Posterior vena cava (tissue), 2 donors: ENCODE data around the gene UBTD2. TPM values are rescaled to one million over a fixed set of nuclear protein-coding genes. Genes with fewer than 3 reads are reported as not detected.
A peak's percentile ranks its signal among the peaks of the same experiment; 100 is the strongest.
"Not testable (repeated sequence)": the region's sequence is repeated elsewhere in the genome, so short reads cannot be mapped to it uniquely, and the experiment has no call there.

ENCODE experiments used
- DNase-seq: peaks from one replicate; pipeline ENCODE4 v3.0.0-alpha.2; 2020; ENCODE audit warnings: low spot score
- intact Hi-C, 2 donors: fragments of 100-400 bp; cut with DNase I; formaldehyde crosslinking; loops; one replicate each; pipeline versions ENCODE4 v1.14.1 to v1.14.2; 2022 to 2023
- long read RNA-seq, 2 donors: library from polyadenylated mRNA; unstranded; transcript quantifications; one replicate each; pipeline ENCODE4 v2.0.0, GENCODE V29; 2020 to 2021
- total RNA-seq, 2 donors: library from RNA; stranded (reverse); fragmentation: NEBNext Ultra II Directional; extraction: Animal tissue kit (Norgen Biotek cat#: 25700); gene quantifications; one replicate each; pipeline ENCODE4 v1.2.1, GENCODE V29; 2021
- donor health status: DM: yes; HTN: yes; CAD: no.
- donor health status: DM: yes; HTN: yes; CAD: no.

Gene UBTD2, protein sequence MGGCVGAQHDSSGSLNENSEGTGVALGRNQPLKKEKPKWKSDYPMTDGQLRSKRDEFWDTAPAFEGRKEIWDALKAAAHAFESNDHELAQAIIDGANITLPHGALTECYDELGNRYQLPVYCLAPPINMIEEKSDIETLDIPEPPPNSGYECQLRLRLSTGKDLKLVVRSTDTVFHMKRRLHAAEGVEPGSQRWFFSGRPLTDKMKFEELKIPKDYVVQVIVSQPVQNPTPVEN
- total RNA-seq, result 10 to 100 TPM; 18.7 to 24.0 TPM
- long read RNA-seq, donor 1, transcript UBTD2-201 (3 exons, 3,301 nt), result major isoform, 9 of 11 reads
- long read RNA-seq, donor 1, partial matches to known transcripts, result 1 of 11 reads
- long read RNA-seq, donor 1, other reads (novel, unspliced or antisense), result 1 of 11 reads
- long read RNA-seq, donor 2, partial matches to known transcripts, result 0 of 1 reads
- long read RNA-seq, donor 2, other reads (novel, unspliced or antisense), result 1 of 1 reads

DNA sequence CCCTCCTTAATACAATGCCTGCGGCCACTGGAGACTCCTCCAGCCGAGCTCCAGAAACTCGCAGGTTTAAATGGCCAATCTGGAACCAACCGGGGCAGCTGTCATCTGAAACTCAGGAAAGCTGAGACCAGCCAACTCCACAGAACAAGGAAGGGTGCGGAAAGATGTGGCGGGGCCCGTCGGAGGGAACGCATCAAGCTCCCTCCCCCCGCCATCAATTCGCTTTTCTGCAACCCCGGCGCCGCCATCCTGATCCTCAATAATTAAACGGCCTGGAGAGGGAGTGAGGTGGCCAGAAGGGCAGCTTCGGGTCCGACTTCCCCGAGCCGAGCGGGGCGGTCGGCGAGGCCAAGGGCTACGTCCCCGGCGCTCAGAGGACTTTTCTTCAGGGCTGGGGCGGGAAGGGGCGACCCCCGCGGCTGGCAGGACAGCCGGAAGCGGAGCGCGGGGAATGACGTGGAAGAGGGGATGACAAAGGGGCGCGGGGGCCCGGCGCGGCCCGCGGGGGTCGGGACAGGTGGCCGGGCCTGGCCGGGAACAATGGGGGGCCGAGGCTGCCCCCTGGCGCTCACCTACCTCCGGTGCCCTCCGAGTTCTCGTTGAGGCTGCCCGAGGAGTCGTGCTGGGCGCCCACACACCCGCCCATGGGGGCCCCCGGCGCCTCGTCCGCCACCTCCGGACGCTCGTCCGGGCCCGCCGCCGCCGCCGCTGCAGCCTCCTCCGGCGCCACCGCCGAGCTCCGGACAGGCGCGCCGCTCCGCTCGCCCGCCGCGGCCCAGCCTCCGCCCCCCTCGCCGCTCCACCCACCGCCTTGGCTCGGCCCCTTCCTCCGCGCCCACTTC is at the start of gene UBTD2:
Gene UBTD2, minus strand, starts transcription at position 745 of the 842 bp plus-strand sequence. Its CDS starts 99 bp downstream, at position 646.
- DNase-seq, result peak; percentile 95
- intact Hi-C loops, result loop anchor here (10.0 kb wide), 1 partner anchor 178 kb away; no protein-coding TSS in a partner anchor

GRCh38 chr5:172326901-172327300 is 43.3 kb upstream of the UBTD2 start:
- DNase-seq, result peak; percentile 57
- intact Hi-C loops, result not testable (repeated sequence)

DNA sequence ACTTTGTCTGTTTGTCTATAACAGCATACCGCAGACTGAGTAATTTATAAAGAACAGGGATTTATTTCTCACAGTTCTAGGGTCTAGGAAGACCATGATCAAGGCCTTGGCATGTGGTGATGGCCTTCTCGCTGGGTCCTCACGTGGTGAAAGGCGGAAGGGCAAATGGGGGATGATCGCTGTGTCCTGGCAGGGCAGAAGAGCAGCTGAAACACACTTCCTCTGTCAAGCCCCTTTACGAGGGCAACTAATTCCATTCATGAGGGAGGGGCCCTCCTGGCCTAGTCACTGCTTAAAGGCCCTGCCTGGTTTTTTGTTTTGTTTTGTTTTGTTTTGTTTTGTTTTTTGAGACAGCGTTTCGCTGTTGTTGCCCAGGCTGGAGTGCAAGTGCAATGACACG is 41.9 kb upstream of the UBTD2 start:
- intact Hi-C loops, result no loop called here

DNA sequence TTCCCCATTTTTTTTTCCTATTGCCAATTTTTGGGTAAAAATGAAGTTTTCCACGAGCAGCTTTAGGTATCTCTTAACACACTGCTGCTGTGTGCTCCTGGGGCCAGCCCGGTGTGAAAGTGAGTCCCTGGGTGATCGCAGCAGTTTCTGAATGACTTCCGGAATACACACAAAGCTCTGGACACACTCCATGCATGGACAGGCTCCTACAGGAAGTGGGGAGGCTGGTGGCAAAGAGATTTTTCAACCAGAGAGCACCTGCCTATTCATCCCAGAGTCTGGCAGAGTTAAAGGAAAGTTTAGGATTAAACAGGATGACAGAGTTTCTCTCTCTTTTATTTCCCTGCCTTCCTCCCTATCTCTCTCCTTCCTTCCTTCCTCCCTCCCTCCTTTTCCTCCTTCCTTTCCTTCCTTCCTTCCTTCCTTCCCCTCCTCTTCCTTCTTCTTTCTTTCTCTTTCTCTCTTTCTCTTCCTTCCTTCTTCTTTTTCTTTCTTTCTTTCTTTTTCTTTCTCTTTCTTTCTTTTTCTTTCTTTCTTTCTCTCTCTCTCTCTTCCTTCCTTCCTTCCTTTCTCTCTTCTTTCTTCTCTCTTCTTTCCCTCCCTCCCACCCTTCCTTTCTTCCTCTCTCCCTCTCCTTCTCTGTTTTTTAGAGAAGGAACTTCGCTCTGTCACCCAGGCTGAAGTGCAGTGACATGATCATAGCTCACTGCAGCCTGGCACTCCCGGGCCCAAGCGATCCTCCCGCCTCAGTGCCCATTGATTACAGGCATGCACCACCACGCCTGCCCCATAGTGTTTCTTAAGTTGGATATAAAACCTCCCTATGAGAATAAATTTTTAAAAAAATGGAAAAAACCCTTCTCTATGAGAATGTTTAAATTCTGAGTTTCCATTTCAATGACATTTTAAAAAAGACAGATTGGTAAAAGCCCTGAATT is 38.7 kb upstream of the UBTD2 start:
- DNase-seq, result peak; percentile 32
- intact Hi-C loops, result no loop called here

More for the DNA sequence above, 41.9 kb upstream of the UBTD2 start:
- DNase-seq, result peak; percentile 47

- peak; percentile 0 for DNase-seq
Measured at GRCh38 chr5:172321593-172321992, 38.0 kb upstream of the UBTD2 start.

DNA sequence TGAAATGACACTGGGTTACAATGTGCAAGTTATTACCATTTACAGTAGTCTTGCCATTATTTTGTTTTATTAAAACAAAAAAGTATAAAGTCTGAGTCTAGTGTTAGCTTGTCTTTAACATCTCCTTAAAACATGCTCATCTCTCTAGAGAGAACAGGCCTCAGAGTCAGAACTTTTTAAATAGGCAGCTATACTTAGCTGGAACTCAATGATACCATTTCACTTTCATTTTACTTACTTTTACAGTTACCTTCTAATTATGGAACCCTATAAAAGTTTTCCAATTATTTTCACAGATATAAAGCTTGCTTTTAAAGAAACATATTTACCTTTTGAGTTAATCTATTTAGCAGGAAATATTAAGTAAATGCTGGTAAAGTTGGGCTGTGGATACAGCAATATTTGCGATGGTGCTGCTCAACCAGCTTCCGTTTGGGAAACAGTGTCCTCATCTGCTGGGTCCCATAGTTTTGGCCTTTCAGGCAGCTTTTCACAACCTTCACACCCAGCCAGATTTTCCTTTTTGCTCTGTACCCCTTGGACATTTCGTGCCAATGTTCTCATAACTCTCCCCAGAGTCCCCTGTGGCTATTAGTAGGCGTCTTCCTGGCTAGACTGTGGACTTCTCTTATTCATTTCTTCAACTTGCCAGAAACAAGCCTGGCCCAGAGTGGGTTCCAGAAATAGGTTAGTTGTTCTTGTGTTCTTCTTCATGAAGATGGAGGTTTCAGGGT is 36.3 kb upstream of the UBTD2 start:
- intact Hi-C loops, result loop anchor here in 1 of 2 donors (10.0 kb wide), 1 partner anchor 1995 kb away; no protein-coding TSS in a partner anchor
- DNase-seq, result no peak

More at GRCh38 chr5:172321593-172321992, 38.0 kb upstream of the UBTD2 start:
- intact Hi-C loops, result no loop called here

DNA sequence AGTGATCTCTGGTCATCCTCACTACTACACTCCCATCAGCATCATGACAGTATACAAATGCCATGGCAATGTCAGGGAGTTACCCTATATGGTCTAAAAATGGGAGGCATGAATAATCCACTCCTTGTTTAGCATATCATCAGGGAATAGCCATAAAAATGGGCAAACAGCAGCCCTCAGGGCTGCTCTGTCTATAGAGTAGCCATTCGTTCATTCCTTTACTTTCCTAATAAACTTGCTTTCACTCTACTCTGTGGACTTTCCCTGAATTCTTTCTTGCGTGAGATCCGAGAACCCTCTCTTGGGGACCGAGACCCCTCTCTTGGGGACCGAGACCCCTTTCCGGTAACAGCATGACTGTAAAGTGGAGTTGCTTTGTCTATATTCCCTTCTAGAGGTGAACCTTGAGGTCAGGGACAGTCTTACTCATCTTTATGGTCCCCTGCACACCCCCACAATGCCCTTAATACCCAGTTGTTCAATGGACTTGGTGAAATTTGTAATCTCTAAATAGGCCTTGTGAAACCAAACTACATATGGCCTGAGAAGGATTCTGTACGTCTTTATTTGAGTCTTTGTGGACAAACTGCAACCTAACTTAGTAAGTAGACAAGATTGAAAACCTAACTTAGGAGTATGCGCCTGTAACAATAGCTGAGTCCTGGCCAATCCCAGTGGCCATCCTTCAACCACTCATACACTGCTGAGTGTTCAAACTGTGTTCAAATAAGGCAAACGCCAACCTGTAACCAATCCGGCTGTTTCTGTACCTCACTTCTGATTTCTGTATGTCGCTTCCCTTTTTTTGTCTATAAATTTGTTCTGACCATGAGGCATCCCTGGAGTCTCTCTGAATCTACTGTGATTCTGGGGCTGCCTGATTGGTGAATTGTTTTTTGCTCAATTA is 32.3 kb upstream of the UBTD2 start:
- intact Hi-C loops, result loop anchor here in 1 of 2 donors (10.0 kb wide), 1 partner anchor 1991 kb away; no protein-coding TSS in a partner anchor
- DNase-seq, result no peak

DNA sequence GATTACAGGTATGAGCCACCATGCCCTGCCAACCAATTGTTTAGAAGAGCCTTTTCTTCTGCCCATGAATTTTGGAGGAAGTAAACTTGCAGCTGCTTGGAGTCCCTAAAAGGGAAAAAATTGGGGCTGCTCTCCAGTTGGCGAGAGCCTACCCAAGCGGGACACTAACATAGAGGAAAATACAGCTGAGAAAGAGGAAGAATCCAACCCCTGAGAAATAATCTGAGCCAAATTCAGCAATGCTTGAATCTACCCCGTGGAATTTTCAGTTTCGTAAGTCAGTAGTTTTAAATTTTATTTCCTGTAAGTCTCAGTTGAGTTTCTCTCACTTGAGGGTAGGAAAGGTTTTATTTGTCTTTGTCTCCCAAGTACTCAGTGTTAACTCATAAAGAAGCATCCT is 30.4 kb upstream of the UBTD2 start:
- DNase-seq, result no peak
- intact Hi-C loops, result loop anchor here in 1 of 2 donors (10.0 kb wide), 1 partner anchor 1989 kb away; no protein-coding TSS in a partner anchor

DNA sequence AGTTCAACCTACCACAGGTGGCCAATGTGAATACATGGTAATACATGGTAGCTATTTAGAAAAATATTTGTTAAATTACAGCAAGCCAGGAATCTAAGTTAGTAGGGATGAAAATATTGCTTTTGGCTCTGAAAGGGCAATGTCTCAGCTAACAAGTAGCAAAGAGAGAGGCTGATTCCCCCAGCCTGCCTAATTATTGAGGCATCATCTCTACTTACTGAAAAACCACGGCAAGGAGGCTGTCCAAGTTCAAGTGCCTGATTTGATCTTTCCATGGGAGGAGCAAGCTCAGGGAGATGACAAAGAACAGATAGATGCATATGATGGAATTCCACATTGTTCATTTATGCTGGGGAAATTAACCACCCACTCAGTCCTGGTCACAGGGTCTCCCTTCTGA is 28.7 kb upstream of the UBTD2 start:
- no peak for DNase-seq
- intact Hi-C loops, result loop anchor here in 1 of 2 donors (10.0 kb wide), 1 partner anchor 1987 kb away; no protein-coding TSS in a partner anchor

- DNase-seq, result no peak
- intact Hi-C loops, result loop anchor here in 1 of 2 donors (10.0 kb wide), 1 partner anchor 1987 kb away; no protein-coding TSS in a partner anchor
Measured at GRCh38 chr5:172311605-172312004, 28.0 kb upstream of the UBTD2 start.

DNA sequence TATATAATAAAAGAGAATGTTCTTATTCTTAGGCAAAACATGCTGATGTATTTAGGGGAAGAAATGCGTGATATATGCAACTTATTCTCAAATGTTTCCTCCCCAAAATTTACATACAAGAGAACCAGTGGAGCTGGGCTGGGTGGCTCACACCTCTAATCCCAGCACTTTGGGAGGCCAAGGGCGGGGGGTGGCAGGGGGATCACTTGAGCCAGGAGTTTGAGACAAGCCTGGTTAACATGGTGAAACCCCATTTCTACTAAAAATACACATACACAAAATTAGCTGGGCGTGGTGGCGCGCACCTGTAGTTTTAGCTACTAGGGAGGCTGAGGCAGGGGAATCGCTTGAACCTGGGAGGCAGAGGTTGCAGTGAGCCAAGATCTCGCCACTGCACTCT is 27.5 kb upstream of the UBTD2 start:
- intact Hi-C loops, result loop anchor here in 1 of 2 donors (10.0 kb wide), 1 partner anchor 1986 kb away; no protein-coding TSS in a partner anchor
- DNase-seq, result no peak

- intact Hi-C loops, result no loop called here
- no peak for DNase-seq
Measured at GRCh38 chr5:172305380-172305779, 21.8 kb upstream of the UBTD2 start.

- intact Hi-C loops, result no loop called here
- DNase-seq, result no peak
Measured at GRCh38 chr5:172303572-172304335, 20.2 kb upstream of the UBTD2 start.

- DNase-seq, result no peak
- intact Hi-C loops, result no loop called here
Measured at GRCh38 chr5:172303162-172303561, 19.6 kb upstream of the UBTD2 start.

DNA sequence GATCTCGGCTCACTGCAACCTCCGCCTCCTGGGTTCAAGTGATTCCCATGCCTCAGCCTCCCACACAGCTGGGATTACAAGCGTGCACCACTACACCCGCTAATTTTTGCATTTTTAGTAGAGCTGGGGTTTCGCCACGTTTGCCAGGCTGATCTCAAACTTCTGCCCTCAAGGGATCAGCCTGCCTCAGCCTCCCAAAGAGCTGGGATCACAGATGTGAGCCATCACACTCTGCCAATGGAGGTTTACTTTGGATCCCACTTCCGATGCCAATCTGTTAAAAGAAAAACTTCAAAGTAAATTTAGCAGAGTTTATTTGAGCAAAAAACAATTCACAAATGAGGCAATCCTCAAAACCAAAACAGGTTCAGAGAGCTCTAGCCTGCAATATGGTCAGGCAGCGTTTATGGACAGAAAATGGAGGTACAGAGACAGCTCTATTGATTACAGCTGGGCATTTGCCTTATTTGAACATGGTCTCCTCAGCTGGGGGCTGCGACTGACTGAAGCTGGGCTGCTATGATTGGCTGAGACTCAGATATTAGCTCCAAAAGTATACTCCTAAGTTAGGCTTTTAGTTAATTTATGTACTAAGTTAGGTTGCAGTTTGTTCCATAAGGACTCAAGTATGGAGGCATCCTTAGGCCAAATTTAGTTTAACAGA is 18.6 kb upstream of the UBTD2 start:
- intact Hi-C loops, result no loop called here
- no peak for DNase-seq
